Lower leg skin (tissue), 3 donors: ENCODE data around the gene RAB14.

ENCODE experiments used
- POLR2A ChIP-seq, 2 donors: fragments of 450-650 bp; IDR thresholded peaks; one replicate each; pipeline ENCODE4 v1.6.1; 2016 to 2017; ENCODE audit warnings: antibody characterized with exemption in 2 of 2, mild to moderate bottlenecking in 1 of 2, moderate library complexity in 1 of 2
- TF ChIP-seq, protein P1 (sequence below), 3 donors: fragments of 450-650 bp; IDR thresholded peaks; one replicate each; pipeline ENCODE4 v1.5.1; 2016; ENCODE audit warnings: antibody characterized with exemption in 3 of 3, mild to moderate bottlenecking in 3 of 3, moderate library complexity in 2 of 3

- TF ChIP-seq, protein P1, sequence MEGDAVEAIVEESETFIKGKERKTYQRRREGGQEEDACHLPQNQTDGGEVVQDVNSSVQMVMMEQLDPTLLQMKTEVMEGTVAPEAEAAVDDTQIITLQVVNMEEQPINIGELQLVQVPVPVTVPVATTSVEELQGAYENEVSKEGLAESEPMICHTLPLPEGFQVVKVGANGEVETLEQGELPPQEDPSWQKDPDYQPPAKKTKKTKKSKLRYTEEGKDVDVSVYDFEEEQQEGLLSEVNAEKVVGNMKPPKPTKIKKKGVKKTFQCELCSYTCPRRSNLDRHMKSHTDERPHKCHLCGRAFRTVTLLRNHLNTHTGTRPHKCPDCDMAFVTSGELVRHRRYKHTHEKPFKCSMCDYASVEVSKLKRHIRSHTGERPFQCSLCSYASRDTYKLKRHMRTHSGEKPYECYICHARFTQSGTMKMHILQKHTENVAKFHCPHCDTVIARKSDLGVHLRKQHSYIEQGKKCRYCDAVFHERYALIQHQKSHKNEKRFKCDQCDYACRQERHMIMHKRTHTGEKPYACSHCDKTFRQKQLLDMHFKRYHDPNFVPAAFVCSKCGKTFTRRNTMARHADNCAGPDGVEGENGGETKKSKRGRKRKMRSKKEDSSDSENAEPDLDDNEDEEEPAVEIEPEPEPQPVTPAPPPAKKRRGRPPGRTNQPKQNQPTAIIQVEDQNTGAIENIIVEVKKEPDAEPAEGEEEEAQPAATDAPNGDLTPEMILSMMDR (IDR thresholded peaks at IDR 0.05): no peak
- no peak for TF ChIP-seq POLR2A (IDR thresholded peaks at IDR 0.05)
Observed at GRCh38 chr9:121173501-121173900, 28.2 kb downstream of the RAB14 start.
